ENCODE measurements around the gene RAPGEF4.

Gene RAPGEF4

DNA sequence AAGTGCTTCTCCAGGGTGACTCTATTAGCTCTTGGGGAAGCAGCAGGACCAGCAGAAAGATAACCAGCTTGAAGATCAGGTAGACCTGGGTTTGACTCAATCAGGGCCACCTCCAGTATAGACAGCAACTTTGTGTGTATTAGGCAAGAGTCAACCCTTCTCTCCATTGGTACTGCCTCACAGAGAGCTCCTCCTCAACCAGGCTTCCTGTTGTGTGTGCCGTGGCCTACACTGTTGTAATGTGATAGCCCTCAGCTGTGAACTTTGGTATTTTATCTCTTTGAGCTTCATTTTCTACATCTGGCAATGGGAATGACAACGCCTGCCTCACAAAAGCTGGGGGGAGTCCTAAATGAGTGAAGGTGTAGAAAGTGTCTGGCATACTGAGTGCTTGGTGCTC lies 323.0 kb downstream of the RAPGEF4 start:
- DNase-seq (ENCODE audit: insufficient read length, low spot score) = no peak
- TF ChIP-seq CTCF (IDR thresholded peaks at IDR 0.05; ENCODE audit: insufficient read depth, missing control alignments) = no peak
- FAIRE-seq = no peak

- FAIRE-seq (no peak), DNase-seq (ENCODE audit: insufficient read length, low spot score) (no peak)
- no peak for TF ChIP-seq CTCF (IDR thresholded peaks at IDR 0.05; ENCODE audit: insufficient read depth, missing control alignments)
These were observed 323.6 kb downstream of the RAPGEF4 start for GRCh38 chr2:173059292-173059691.

DNA sequence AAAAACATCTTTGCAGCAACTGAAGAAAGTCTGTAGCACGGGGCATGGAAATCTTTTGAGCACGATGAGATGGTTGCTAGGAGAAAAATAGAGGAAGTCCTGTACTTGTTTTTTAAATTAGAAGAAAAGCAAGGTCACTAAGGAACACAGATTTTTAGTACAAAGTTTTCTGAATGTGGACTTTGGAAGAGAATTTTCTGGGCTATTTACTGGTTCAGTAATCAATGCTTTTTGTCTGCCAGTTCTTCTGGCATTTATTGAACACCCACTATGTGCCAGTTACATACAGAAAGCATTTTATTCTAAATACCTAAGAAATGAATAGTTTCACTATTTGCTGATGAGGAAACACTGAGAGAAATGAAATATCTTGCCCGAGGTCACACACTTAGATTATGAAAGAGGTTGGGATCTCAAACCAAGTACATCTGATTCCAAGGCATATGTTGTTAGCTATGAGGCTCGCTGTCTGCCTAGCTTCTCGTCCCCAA lies 324.4 kb downstream of the RAPGEF4 start:
- no peak for DNase-seq (ENCODE audit: insufficient read length, low spot score)
- no peak for TF ChIP-seq CTCF (IDR thresholded peaks at IDR 0.05; ENCODE audit: insufficient read depth, missing control alignments)
- no peak for FAIRE-seq

DNA sequence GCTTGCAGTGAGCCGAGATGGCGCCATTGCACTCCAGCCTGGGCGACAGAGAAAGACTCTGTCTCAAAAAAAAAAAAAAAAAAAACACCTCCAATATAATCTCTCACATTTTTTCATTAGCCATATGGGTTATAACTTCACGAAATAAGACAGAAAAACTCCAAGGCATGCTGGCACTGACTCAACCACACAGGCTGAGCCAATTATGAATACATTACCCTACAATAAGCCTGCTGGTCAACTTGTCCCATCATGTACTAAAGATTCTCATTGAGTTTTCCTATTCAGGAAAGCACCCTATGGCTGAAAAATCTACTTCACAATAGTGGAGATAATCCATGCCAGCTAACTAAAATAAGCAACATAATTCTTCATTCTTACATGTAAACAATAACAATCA lies 327.2 kb downstream of the RAPGEF4 start:
- DNase-seq (ENCODE audit: insufficient read length, low spot score) = no peak
- TF ChIP-seq CTCF (IDR thresholded peaks at IDR 0.05; ENCODE audit: insufficient read depth, missing control alignments) = no peak
- FAIRE-seq = no peak

DNA sequence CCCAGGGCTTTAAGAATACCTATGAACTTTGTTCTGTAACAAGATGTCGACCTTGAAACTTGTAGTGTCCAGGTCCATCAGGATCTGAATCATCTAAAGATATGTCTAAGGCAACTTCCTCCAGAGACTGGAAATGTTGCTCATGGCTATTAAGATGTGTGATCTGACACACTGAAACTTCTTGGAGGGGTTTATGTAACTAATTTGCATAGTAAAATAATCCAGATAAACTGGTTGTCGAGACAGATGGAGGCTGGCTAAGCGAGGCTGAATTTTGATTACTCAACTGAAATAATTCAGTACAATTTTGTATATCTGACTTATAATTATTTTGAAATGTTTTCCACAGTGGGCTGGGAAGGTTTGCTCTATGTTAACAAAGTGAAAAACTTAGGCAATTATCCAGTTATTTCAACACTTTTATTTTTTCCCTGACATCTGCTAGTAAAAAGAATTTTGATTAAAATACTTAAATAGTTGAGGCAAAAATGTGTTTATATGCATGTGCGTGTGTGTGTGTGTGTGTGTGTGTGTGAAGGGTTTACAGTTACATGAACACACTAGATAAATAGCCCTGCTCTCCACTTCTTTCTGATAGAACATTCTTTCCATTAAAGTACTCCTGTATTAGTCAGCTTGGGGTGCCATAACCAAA lies 328.6 kb downstream of the RAPGEF4 start:
- FAIRE-seq (no peak), DNase-seq (ENCODE audit: insufficient read length, low spot score) (no peak)
- TF ChIP-seq CTCF (IDR thresholded peaks at IDR 0.05; ENCODE audit: insufficient read depth, missing control alignments) = no peak

GRCh38 chr2:173066887-173067676 lies 331.4 kb downstream of the RAPGEF4 start:
- FAIRE-seq (no peak), DNase-seq (ENCODE audit: insufficient read length, low spot score) (no peak)
- no peak for TF ChIP-seq CTCF (IDR thresholded peaks at IDR 0.05; ENCODE audit: insufficient read depth, missing control alignments)
